Esophagus squamous epithelium (tissue), 5 donors: ENCODE measurements around the gene IFNGR2. TPM values are rescaled to one million over a fixed set of nuclear protein-coding genes. Genes with fewer than 3 reads are reported as not detected.

Experiments used
- DNase-seq: peaks from one replicate; lab custom pipeline; 2025; lab: John Stamatoyannopoulos, UW
- H3K27ac ChIP-seq, 4 donors: fragments of 200-600 bp; sonication (generic); one replicate each; pipeline ENCODE4 v1.5.1; 2016 to 2019; ENCODE audit warnings: mild to moderate bottlenecking in 1 of 4
- H3K27me3 ChIP-seq, 4 donors: fragments of 200-600 bp; sonication (generic); 1 replicate in 3 of 4; 2 replicates in 1 of 4; pipeline versions ENCODE4 v1.5.1 to v1.6.0; 2017 to 2021; ENCODE audit warnings: antibody characterized with exemption in 1 of 4
- H3K36me3 ChIP-seq, 3 donors: fragments of 200-600 bp; sonication (generic); one replicate each; pipeline ENCODE4 v1.5.1; 2016 to 2019
- H3K4me1 ChIP-seq, 3 donors: fragments of 200-600 bp; sonication (generic); one replicate each; pipeline ENCODE4 v1.5.1; 2017 to 2019
- H3K4me3 ChIP-seq, 4 donors: fragments of 200-600 bp; sonication (generic); 1 replicate in 3 of 4; 2 replicates in 1 of 4; pipeline ENCODE4 v1.5.1; 2016 to 2019; ENCODE audit warnings: mild to moderate bottlenecking in 2 of 4, moderate library complexity in 1 of 4
- H3K9me3 ChIP-seq, 3 donors: fragments of 200-600 bp; sonication (generic); one replicate each; pipeline ENCODE4 v1.5.1; 2016 to 2019
- CTCF ChIP-seq, 6 experiments: fragments of 450-650 bp in 4 of 6; fragments of 200-600 bp in 2 of 6; sonication (generic) in 2 of 6; IDR thresholded peaks; one replicate each; pipeline ENCODE4 v1.5.1; 2016 to 2019; ENCODE audit warnings: antibody characterized with exemption in 6 of 6, mild to moderate bottlenecking in 4 of 6, moderate library complexity in 4 of 6
- POLR2A ChIP-seq, 4 donors: fragments of 450-650 bp; IDR thresholded peaks; one replicate each; pipeline ENCODE4 v1.6.1; 2017; ENCODE audit warnings: antibody characterized with exemption in 4 of 4, mild to moderate bottlenecking in 4 of 4, moderate library complexity in 3 of 4
- WGBS, 2 donors: methylation state at CpG; one replicate each; pipeline ENCODE4 v1.1.5; 2018; 5-methylcytosine and 5-hydroxymethylcytosine counted together
- intact Hi-C: fragments of 100-400 bp; cut with DNase I; formaldehyde crosslinking; loops from one replicate; pipeline ENCODE4 v1.15.0; 2022
- total RNA-seq, 4 donors: library from RNA; depleted of rRNA; stranded (reverse); fragments of >200 nt; gene quantifications; one replicate each; pipeline ENCODE4 v1.1.0, GENCODE V29; 2016
- donor health status: DM: yes; HTN: yes; CAD: no.

Gene IFNGR2
- total RNA-seq, 4 donors from 2014 or later = 43.0 to 65.6 (median 61.1) TPM

DNA sequence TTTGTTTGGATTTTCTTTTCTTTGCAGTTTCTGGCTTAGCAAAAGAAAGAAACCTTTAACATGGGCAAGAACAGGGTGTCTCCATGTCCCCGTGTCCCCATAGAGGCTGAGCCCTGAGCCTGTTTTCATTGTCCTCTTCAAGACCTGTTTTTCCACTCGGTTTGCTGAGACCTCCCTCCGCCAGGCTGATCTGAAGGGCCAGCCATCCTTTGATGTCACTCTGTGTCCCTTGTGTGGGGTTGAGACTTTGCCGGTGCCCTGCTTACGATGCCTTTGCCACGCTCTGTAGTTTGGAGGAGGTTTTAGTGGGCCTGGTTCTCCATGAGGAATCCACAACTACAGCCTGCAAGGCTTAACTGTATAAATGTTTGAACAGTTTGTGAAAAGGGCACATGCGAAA is 23.8 kb downstream of the IFNGR2 start:
- Histone ChIP-seq H3K36me3 (peaks cover 7 to 97% (median 37%) of the 10 kb centered on the region in 3 donors), H3K27ac (peak overlapping the region in 1 of 4 donors; percentile 88)
- WGBS, 2 donors = 81 to 95% methylated on average over 5 to 7 of the region's 7 CpGs

GRCh38 chr21:33428669-33429068 is 25.5 kb downstream of the IFNGR2 start:
- peaks cover 18 to 97% (median 43%) of the 10 kb centered on the region in 3 donors for H3K36me3 ChIP-seq
- peak overlapping the region; percentile 79 to 88 (median 81) for H3K27ac ChIP-seq
- H3K9me3 ChIP-seq = no peaks in the 10 kb centered on the region
- no peaks in the 10 kb centered on the region for H3K27me3 ChIP-seq
- DNase-seq = no peak
- intact Hi-C loops = no loop called here
- 37 to 76% methylated on average over 6 of the region's 8 CpGs for WGBS, 2 donors
- no peak overlapping the region for H3K4me3 ChIP-seq
- peaks cover 17 to 67% (median 19%) of the 10 kb centered on the region in 3 donors for H3K4me1 ChIP-seq
- no peak for TF ChIP-seq POLR2A (IDR thresholded peaks at IDR 0.05)
- no peak for TF ChIP-seq CTCF (IDR thresholded peaks at IDR 0.05)

More for the DNA sequence above, 23.8 kb downstream of the IFNGR2 start:
- Histone ChIP-seq H3K4me1 (peaks cover 15 to 56% (median 18%) of the 10 kb centered on the region in 3 donors), H3K9me3 (no peaks in the 10 kb centered on the region), H3K4me3 (no peak overlapping the region), H3K27me3 (no peaks in the 10 kb centered on the region)
- intact Hi-C loops = no loop called here
- DNase-seq = no peak
- TF ChIP-seq CTCF (IDR thresholded peaks at IDR 0.05) = no peak
- TF ChIP-seq POLR2A (IDR thresholded peaks at IDR 0.05) = no peak

- Histone ChIP-seq H3K27me3 (no peaks in the 10 kb centered on the region), H3K4me3 (no peak overlapping the region), H3K36me3 (peaks cover 11 to 94% (median 25%) of the 10 kb centered on the region in 3 donors), H3K9me3 (no peaks in the 10 kb centered on the region), H3K27ac (peak overlapping the region in 2 of 4 donors; percentile 81 to 88), H3K4me1 (peaks cover 37 to 89% (median 40%) of the 10 kb centered on the region in 3 donors)
- no peak for TF ChIP-seq CTCF (IDR thresholded peaks at IDR 0.05)
- TF ChIP-seq POLR2A (IDR thresholded peaks at IDR 0.05) = no peak
- intact Hi-C loops = loop anchor here (10.0 kb wide), 1 partner anchor 66 kb away; no protein-coding TSS in a partner anchor
- DNase-seq = no peak
- 92% methylated on average over 2 to 3 of the region's 3 CpGs for WGBS, 2 donors
Measured at GRCh38 chr21:33430858-33431257, 27.6 kb downstream of the IFNGR2 start.

- Histone ChIP-seq H3K4me1 (peaks cover 37 to 77% (median 40%) of the 10 kb centered on the region in 3 donors), H3K9me3 (no peaks in the 10 kb centered on the region), H3K36me3 (peaks cover 11 to 94% (median 25%) of the 10 kb centered on the region in 3 donors), H3K27ac (peak overlapping the region in 3 of 4 donors; percentile 0 to 94 (median 53)), H3K27me3 (no peaks in the 10 kb centered on the region), H3K4me3 (no peak overlapping the region)
- no peak for DNase-seq
- intact Hi-C loops = loop anchor here (10.0 kb wide), 1 partner anchor 68 kb away; no protein-coding TSS in a partner anchor
- 78 to 92% methylated on average over 6 of the region's 6 CpGs for WGBS, 2 donors
- TF ChIP-seq POLR2A (IDR thresholded peaks at IDR 0.05) (no peak), CTCF (IDR thresholded peaks at IDR 0.05) (no peak)
Measured at GRCh38 chr21:33432496-33432895, 29.3 kb downstream of the IFNGR2 start.

DNA sequence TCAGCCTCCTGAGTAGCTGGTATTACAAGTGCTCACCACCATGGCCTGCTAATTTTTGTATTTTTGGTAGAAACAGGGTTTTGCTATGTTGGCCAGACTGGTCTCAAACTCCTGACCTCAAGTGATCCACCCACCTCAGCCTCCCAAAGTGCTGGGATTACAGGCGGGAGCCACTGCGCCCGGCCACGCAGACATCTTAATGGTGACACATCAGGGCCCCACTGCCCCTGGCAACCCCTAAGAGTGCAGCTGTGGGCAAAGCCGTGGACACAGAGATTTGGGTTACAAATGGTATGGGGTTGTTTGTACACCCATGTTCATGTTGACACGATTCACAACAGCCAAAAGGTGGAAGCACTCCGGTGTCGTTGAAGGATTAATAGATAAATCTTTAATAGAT is 29.8 kb downstream of the IFNGR2 start:
- Histone ChIP-seq H3K4me1 (peaks cover 37 to 72% (median 40%) of the 10 kb centered on the region in 3 donors), H3K27me3 (no peaks in the 10 kb centered on the region), H3K4me3 (no peak overlapping the region), H3K27ac (peak overlapping the region; percentile 78 to 96 (median 94)), H3K9me3 (no peaks in the 10 kb centered on the region), H3K36me3 (peaks cover 11 to 97% (median 28%) of the 10 kb centered on the region in 3 donors)
- TF ChIP-seq CTCF (IDR thresholded peaks at IDR 0.05) = no peak
- no peak for TF ChIP-seq POLR2A (IDR thresholded peaks at IDR 0.05)
- intact Hi-C loops = loop anchor here (10.0 kb wide), 1 partner anchor 68 kb away; no protein-coding TSS in a partner anchor
- 79 to 91% methylated on average over 4 to 8 of the region's 8 CpGs for WGBS, 2 donors
- no peak for DNase-seq
